HL-60 (cell line): ENCODE measurements around the gene DBP.
A peak's percentile ranks its signal among the peaks of the same experiment; 100 is the strongest.

Experiments used
- DNase-seq, 2 experiments: peaks; one replicate each; pipeline ENCODE4 v3.0.0-alpha.2; 2010 to 2020; ENCODE audit warnings: low read depth in 1 of 2, low spot score in 1 of 2
- H3K27ac ChIP-seq: fragments of 250-450 bp; sonication (Bioruptor Pico); replicated peaks from 2 replicates; pipeline ENCODE4 v1.5.1; 2020; ENCODE audit warnings: mild to moderate bottlenecking, moderate library complexity
- H3K27me3 ChIP-seq: fragments of 250-450 bp; sonication (Bioruptor Pico); 2 replicates; pipeline ENCODE4 v1.5.1; 2021; ENCODE audit warnings: mild to moderate bottlenecking, moderate library complexity; ENCODE audit not compliant: insufficient read depth, poor library complexity, severe bottlenecking
- H3K4me3 ChIP-seq: replicated peaks from 2 replicates; pipeline ENCODE4 v1.5.1; 2011; ENCODE audit warnings: mild to moderate bottlenecking, control low read depth, low read length; ENCODE audit not compliant: insufficient read depth
- GABPA ChIP-seq: IDR thresholded peaks from 2 replicates; pipeline ENCODE4 v1.6.1; 2012; ENCODE audit warnings: low read depth
- POLR2AphosphoS5 ChIP-seq: IDR thresholded peaks from 2 replicates; pipeline ENCODE4 v1.6.1; 2012; ENCODE audit warnings: low read depth
- SPI1 ChIP-seq: IDR thresholded peaks from 2 replicates; pipeline ENCODE4 v1.6.1; 2012; ENCODE audit warnings: low read depth, mild to moderate bottlenecking, borderline replicate concordance
- TF ChIP-seq, protein P1 (sequence below): IDR thresholded peaks from 2 replicates; pipeline ENCODE4 v1.6.1; 2012; ENCODE audit warnings: low read depth; ENCODE audit not compliant: insufficient replicate concordance
- TF ChIP-seq, protein P2 (sequence below): IDR thresholded peaks from one replicate; pipeline ENCODE4 v1.5.1; 2011; ENCODE audit warnings: low read length, control low read depth, inconsistent platforms; ENCODE audit not compliant: insufficient read depth

The DBP gene

DNA sequence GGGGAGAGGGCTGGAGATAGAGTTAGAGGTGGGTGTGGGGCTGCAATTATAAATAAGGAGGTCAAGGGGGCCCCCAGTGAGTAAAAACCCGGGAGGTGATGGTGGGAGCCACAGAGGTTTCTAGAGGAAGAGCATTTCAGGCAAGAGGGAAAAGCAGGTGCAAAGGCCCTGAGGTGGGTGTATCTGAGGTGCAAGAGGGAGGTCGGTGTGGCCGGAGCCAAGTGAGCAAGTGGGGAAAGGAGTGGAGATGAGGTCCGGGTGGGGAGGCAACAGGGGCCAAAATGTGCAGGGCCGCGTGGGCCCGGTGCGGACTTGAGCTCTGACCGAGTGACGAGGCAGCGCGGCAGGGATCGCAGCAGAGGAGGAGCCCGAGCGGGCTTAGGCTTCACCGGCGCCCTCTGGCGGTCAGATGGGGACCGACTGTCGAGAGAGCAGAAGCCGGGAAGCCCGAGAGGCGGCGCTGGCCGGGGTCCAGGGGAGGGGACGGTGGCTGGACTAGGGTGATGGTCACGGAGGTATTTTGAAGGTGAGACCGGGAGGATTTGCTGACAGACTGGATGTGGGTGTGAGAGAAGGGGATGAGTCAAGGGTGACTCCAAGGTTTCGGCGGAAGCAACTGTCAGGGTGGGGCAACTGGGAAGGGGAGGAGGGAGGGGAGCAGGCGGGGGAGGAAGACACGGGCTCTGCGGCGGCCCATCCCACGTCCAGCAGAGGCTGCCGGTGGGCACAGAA lies 48.3 kb downstream of the DBP start:
- no peak overlapping the region for H3K27ac ChIP-seq
- DNase-seq = peak; percentile 74 to 84
- TF ChIP-seq GABPA (no peak), SPI1 (no peak), POLR2AphosphoS5 (no peak)
- TF ChIP-seq, protein P1, sequence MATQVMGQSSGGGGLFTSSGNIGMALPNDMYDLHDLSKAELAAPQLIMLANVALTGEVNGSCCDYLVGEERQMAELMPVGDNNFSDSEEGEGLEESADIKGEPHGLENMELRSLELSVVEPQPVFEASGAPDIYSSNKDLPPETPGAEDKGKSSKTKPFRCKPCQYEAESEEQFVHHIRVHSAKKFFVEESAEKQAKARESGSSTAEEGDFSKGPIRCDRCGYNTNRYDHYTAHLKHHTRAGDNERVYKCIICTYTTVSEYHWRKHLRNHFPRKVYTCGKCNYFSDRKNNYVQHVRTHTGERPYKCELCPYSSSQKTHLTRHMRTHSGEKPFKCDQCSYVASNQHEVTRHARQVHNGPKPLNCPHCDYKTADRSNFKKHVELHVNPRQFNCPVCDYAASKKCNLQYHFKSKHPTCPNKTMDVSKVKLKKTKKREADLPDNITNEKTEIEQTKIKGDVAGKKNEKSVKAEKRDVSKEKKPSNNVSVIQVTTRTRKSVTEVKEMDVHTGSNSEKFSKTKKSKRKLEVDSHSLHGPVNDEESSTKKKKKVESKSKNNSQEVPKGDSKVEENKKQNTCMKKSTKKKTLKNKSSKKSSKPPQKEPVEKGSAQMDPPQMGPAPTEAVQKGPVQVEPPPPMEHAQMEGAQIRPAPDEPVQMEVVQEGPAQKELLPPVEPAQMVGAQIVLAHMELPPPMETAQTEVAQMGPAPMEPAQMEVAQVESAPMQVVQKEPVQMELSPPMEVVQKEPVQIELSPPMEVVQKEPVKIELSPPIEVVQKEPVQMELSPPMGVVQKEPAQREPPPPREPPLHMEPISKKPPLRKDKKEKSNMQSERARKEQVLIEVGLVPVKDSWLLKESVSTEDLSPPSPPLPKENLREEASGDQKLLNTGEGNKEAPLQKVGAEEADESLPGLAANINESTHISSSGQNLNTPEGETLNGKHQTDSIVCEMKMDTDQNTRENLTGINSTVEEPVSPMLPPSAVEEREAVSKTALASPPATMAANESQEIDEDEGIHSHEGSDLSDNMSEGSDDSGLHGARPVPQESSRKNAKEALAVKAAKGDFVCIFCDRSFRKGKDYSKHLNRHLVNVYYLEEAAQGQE = no peak
- TF ChIP-seq, protein P2, sequence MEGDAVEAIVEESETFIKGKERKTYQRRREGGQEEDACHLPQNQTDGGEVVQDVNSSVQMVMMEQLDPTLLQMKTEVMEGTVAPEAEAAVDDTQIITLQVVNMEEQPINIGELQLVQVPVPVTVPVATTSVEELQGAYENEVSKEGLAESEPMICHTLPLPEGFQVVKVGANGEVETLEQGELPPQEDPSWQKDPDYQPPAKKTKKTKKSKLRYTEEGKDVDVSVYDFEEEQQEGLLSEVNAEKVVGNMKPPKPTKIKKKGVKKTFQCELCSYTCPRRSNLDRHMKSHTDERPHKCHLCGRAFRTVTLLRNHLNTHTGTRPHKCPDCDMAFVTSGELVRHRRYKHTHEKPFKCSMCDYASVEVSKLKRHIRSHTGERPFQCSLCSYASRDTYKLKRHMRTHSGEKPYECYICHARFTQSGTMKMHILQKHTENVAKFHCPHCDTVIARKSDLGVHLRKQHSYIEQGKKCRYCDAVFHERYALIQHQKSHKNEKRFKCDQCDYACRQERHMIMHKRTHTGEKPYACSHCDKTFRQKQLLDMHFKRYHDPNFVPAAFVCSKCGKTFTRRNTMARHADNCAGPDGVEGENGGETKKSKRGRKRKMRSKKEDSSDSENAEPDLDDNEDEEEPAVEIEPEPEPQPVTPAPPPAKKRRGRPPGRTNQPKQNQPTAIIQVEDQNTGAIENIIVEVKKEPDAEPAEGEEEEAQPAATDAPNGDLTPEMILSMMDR = peak; percentile 81
- peak overlapping the region; percentile 46 for H3K4me3 ChIP-seq
- no peaks in the 10 kb centered on the region for H3K27me3 ChIP-seq

DNA sequence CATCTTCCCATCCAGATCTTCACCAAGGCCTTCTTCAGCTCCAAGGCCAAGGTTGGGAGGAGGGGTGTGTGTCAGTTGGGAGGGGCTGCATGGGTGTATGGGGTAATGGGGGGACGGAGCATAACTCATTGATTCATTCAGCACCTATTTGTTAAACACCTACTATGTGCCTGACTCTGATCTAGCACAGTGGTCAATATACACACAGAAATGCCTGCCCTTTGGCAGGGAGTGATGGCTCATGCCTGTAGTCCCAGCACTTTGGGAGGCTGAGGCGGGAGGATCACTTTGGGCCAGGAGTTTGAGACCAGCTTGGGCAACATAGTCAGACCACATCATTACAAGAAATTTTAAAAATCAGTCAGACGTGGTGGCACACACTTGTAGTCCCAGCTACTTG lies 49.8 kb downstream of the DBP start:
- Histone ChIP-seq H3K27ac (no peak overlapping the region), H3K27me3 (no peaks in the 10 kb centered on the region), H3K4me3 (no peak overlapping the region)
- DNase-seq = no peak
- TF ChIP-seq, protein P1 = no peak
- TF ChIP-seq, protein P2 = no peak
- TF ChIP-seq POLR2AphosphoS5 (no peak), SPI1 (no peak), GABPA (no peak)

DNA sequence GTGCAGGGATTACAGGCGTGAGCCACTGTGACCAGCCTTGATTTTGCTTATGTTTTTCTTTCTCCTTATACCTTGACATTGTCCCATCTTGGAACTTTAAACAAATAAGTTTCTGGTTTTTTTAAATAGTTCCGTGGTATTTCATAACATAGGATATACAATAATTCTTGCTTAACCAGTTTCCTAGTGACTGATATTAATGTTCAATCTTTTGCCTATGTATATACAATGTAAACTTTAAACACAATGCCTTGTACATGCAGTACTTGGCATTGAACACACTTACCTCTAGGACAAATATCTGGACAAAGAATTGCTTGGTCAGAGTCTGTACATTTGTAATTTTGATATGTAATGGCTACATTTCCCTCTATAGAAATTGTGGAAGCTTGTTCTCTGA lies 55.0 kb downstream of the DBP start:
- TF ChIP-seq POLR2AphosphoS5 (no peak), GABPA (no peak), SPI1 (no peak)
- TF ChIP-seq, protein P2 = no peak
- TF ChIP-seq, protein P1 = no peak
- H3K27me3 ChIP-seq = no peaks in the 10 kb centered on the region
- DNase-seq = no peak

More for the DNA sequence above, 55.0 kb downstream of the DBP start:
- no peak overlapping the region for H3K27ac ChIP-seq
- H3K4me3 ChIP-seq = no peak overlapping the region
